ENCODE data around the gene FXYD5. TPM values are rescaled to one million over a fixed set of nuclear protein-coding genes. Genes with fewer than 3 reads are reported as not detected.

Gene FXYD5
- total RNA-seq, 2 experiments from 2014 or later: 82.1 to 147 TPM

GRCh38 chr19:35143231-35143715, 11.3 kb upstream of the FXYD5 start, which contains the start of gene FXYD7:
TSS of gene FXYD7 (plus strand) at chr19:35143255. CDS start at chr19:35143334, 79 bp downstream.
- no TSS peak for BruUV-seq (replicated peaks)
- TF ChIP-seq CTCF (conservative IDR thresholded peaks at IDR 0.05; ENCODE audit: low read length): no peak
- TF ChIP-seq EZH2phosphoT487 (IDR thresholded peaks at IDR 0.05; ENCODE audit: borderline replicate concordance, low read depth, low read length): no peak
- ChIA-PET POLR2A (interaction anchor here (0.7 to 3.5 kb wide), 2 partner anchors 8 to 73 kb away, joined by 3 to 25 read pairs; no protein-coding TSS in a partner anchor), CTCF (ENCODE audit: unreplicated experiment) (interaction anchor here (0.6 kb wide), 2 partner anchors 146 to 147 kb away, joined by 3 to 5 read pairs; no protein-coding TSS in a partner anchor)
- peak within 1 kb of the TSS; percentile 67 for H3K4me3 ChIP-seq (ENCODE audit: low read depth, low read length, poor library complexity, severe bottlenecking)
- peak within 1 kb of the TSS; percentile 95 for H3K4me2 ChIP-seq (ENCODE audit: low read length)
- H3K9me2 ChIP-seq (ENCODE audit: insufficient read depth, low read length): no peaks in the 10 kb centered on the region
- no peak within 1 kb of the TSS for H3K27ac ChIP-seq (ENCODE audit: low read depth, low read length, poor library complexity, severe bottlenecking)
- no peaks in the 10 kb centered on the region for H4K20me1 ChIP-seq (ENCODE audit: insufficient read depth, low read length)
- intact Hi-C loops (cut with micrococcal nuclease; ENCODE audit: unreplicated experiment): loop anchor here (5.0 to 10.0 kb wide), 2 partner anchors 124 to 322 kb away; partner anchors contain the start of gene USF2
- H3K79me2 ChIP-seq (ENCODE audit: insufficient read depth, low read depth, low read length): no peaks in the 10 kb centered on the region
- H3K4me1 ChIP-seq (ENCODE audit: insufficient read depth, low read length, poor library complexity, severe bottlenecking): peaks cover 43% of the 10 kb centered on the region
- no peaks in the 10 kb centered on the region for H3K9me3 ChIP-seq (ENCODE audit: low read length)
- H2AFZ ChIP-seq (ENCODE audit: low read length): peak within 1 kb of the TSS; percentile 64
- H3K36me3 ChIP-seq (ENCODE audit: insufficient read depth, low read length): no peaks in the 10 kb centered on the region
- DNase-seq (ENCODE audit: low spot score): no peak

GRCh38 chr19:35143818-35144217, 10.7 kb upstream of the FXYD5 start:
- no peaks in the 10 kb centered on the region for H4K20me1 ChIP-seq (ENCODE audit: insufficient read depth, low read length)

More at GRCh38 chr19:35143818-35144217, 10.7 kb upstream of the FXYD5 start:
- Histone ChIP-seq H3K4me1 (ENCODE audit: insufficient read depth, low read length, poor library complexity, severe bottlenecking) (peaks cover 43% of the 10 kb centered on the region), H2AFZ (ENCODE audit: low read length) (no peak overlapping the region), H3K9me3 (ENCODE audit: low read length) (no peaks in the 10 kb centered on the region), H3K9me2 (ENCODE audit: insufficient read depth, low read length) (no peaks in the 10 kb centered on the region), H3K4me3 (ENCODE audit: low read depth, low read length, poor library complexity, severe bottlenecking) (no peak overlapping the region), H3K27ac (ENCODE audit: low read depth, low read length, poor library complexity, severe bottlenecking) (no peak overlapping the region), H3K79me2 (ENCODE audit: insufficient read depth, low read depth, low read length) (no peaks in the 10 kb centered on the region), H3K4me2 (ENCODE audit: low read length) (peak overlapping the region; percentile 75; the same call in 1 of the 2 replicates), H3K36me3 (ENCODE audit: insufficient read depth, low read length) (no peaks in the 10 kb centered on the region)
- intact Hi-C loops (cut with micrococcal nuclease; ENCODE audit: unreplicated experiment): loop anchor here (5.0 to 10.0 kb wide), 2 partner anchors 123 to 321 kb away; partner anchors contain the start of gene USF2
- ChIA-PET CTCF (ENCODE audit: unreplicated experiment) (interaction anchor here (0.6 kb wide), 1 partner anchor 147 kb away, joined by 3 read pairs; no protein-coding TSS in a partner anchor), POLR2A (interaction anchor here (0.7 to 3.5 kb wide), 2 partner anchors 8 to 73 kb away, joined by 3 to 25 read pairs; no protein-coding TSS in a partner anchor)
- no peak for DNase-seq (ENCODE audit: low spot score)
- no TSS peak for BruUV-seq (replicated peaks)
- no peak for TF ChIP-seq EZH2phosphoT487 (IDR thresholded peaks at IDR 0.05; ENCODE audit: borderline replicate concordance, low read depth, low read length)
- no peak for TF ChIP-seq CTCF (conservative IDR thresholded peaks at IDR 0.05; ENCODE audit: low read length)
